Transverse colon (tissue), 4 donors: Measurements from ENCODE around the gene KRT72. TPM values are rescaled to one million over a fixed set of nuclear protein-coding genes. Genes with fewer than 3 reads are reported as not detected.

Experiments
- DNase-seq: peaks from one replicate; pipeline ENCODE4 v3.0.0-alpha.2; 2019
- H3K27ac ChIP-seq, 4 donors: fragments of 200-600 bp; sonication (generic); 2 replicates each; pipeline ENCODE4 v1.5.1; 2016 to 2018; ENCODE audit warnings: inconsistent platforms in 4 of 4
- H3K27me3 ChIP-seq: fragments of 200-600 bp; sonication (generic); 2 replicates; pipeline ENCODE4 v1.5.1; 2017; ENCODE audit warnings: inconsistent platforms
- H3K36me3 ChIP-seq, 4 donors: fragments of 200-600 bp; sonication (generic); 2 replicates each; pipeline ENCODE4 v1.5.1; 2017 to 2019; ENCODE audit warnings: inconsistent platforms in 4 of 4
- H3K4me1 ChIP-seq, 4 donors: fragments of 200-600 bp; sonication (generic); 2 replicates each; pipeline ENCODE4 v1.5.1; 2017 to 2020; ENCODE audit warnings: inconsistent platforms in 4 of 4
- H3K4me3 ChIP-seq, 4 donors: fragments of 200-600 bp; sonication (generic); 1 replicate in 1 of 4; 2 replicates in 3 of 4; pipeline versions ENCODE4 v1.5.1 to v1.6.1; 2017 to 2019; ENCODE audit warnings: inconsistent platforms in 4 of 4
- H3K9me3 ChIP-seq, 2 donors: fragments of 200-600 bp; sonication (generic); 2 replicates each; pipeline ENCODE4 v1.5.1; 2017 to 2019; ENCODE audit warnings: inconsistent platforms in 2 of 2
- CTCF ChIP-seq, 5 experiments: fragments of 200-600 bp in 3 of 5; fragments of 450-650 bp in 2 of 5; sonication (generic) in 3 of 5; IDR thresholded peaks; 1 replicate in 2 of 5; 2 replicates in 3 of 5; pipeline ENCODE4 v1.5.1; 2016 to 2017; ENCODE audit warnings: antibody characterized with exemption in 5 of 5, inconsistent platforms in 3 of 5, mild to moderate bottlenecking in 2 of 5, moderate library complexity in 1 of 5
- EP300 ChIP-seq: sonication (generic); formaldehyde crosslinking; IDR thresholded peaks from one replicate; pipeline ENCODE4 v1.6.1; 2017; ENCODE audit warnings: antibody characterized with exemption, low read depth
- POLR2A ChIP-seq: fragments of 450-650 bp; IDR thresholded peaks from one replicate; pipeline ENCODE4 v1.6.1; 2016; ENCODE audit warnings: antibody characterized with exemption, mild to moderate bottlenecking, moderate library complexity
- POLR2AphosphoS5 ChIP-seq, 3 donors: sonication (generic); formaldehyde crosslinking; IDR thresholded peaks; one replicate each; pipeline ENCODE4 v1.6.1; 2016; ENCODE audit warnings: antibody characterized with exemption in 3 of 3
- WGBS, 2 donors: methylation state at CpG; one replicate each; pipeline ENCODE4 v1.1.5; 2018; ENCODE audit warnings: low coverage in 1 of 2; 5-methylcytosine and 5-hydroxymethylcytosine counted together
- in situ Hi-C, 4 donors: fragments of 200-750 bp; cut with MboI; loops; one replicate each; pipeline versions ENCODE4 v1.15.0 to v1.15.1; 2017; ENCODE audit warnings: low sequenced_read_pairs in 3 of 4, low pct_ligation_motif_present in 1 of 4, low pct_unique_long_range_greater_than_20kb in 1 of 4
- intact Hi-C: fragments of 100-400 bp; cut with DNase I; formaldehyde crosslinking; loops from one replicate; pipeline ENCODE4 v1.15.1; 2023; ENCODE audit warnings: low total_unique reads
- total RNA-seq, 4 donors: library from RNA; depleted of rRNA; stranded (reverse); fragments of >200 nt; gene quantifications; one replicate each; pipeline ENCODE4 v1.1.0, GENCODE V29; 2016

Gene KRT72
- total RNA-seq, 4 donors from 2014 or later, result not detected

- H3K4me3 ChIP-seq, result no peak overlapping the region
- no peaks in the 10 kb centered on the region for H3K36me3 ChIP-seq
- H3K9me3 ChIP-seq, result no peaks in the 10 kb centered on the region
Measured at GRCh38 chr12:52618866-52619265, 17.6 kb upstream of the KRT72 start.

GRCh38 chr12:52618216-52618615 is 17.0 kb upstream of the KRT72 start, which contains the start of gene KRT73:
Gene KRT73, minus strand, starts transcription at chr12:52618559. Its CDS starts 35 bp downstream, at chr12:52618524.
- no peaks in the 10 kb centered on the region for H3K36me3 ChIP-seq
- H3K9me3 ChIP-seq, result no peaks in the 10 kb centered on the region
- intact Hi-C loops (no loop called here), in situ Hi-C loops (no loop called here)
- no peak for DNase-seq
- H3K4me1 ChIP-seq, result no peaks in the 10 kb centered on the region
- no peak within 1 kb of the TSS for H3K4me3 ChIP-seq
- no peaks in the 10 kb centered on the region for H3K27me3 ChIP-seq
- TF ChIP-seq EP300 (no peak), POLR2A (no peak), POLR2AphosphoS5 (IDR thresholded peaks at IDR 0.05) (no peak), CTCF (IDR thresholded peaks at IDR 0.05) (no peak)
- WGBS, 2 donors, result 85% methylated on average over 12 of the region's 14 CpGs; no CpG with 5 or more reads in 1 of the 2 donors
- no peak within 1 kb of the TSS for H3K27ac ChIP-seq

More at GRCh38 chr12:52618866-52619265, 17.6 kb upstream of the KRT72 start:
- TF ChIP-seq EP300 (no peak), POLR2AphosphoS5 (IDR thresholded peaks at IDR 0.05) (no peak), CTCF (IDR thresholded peaks at IDR 0.05) (no peak), POLR2A (no peak)
- no peak overlapping the region for H3K27ac ChIP-seq
- in situ Hi-C loops, result no loop called here
- no peak for DNase-seq
- no peaks in the 10 kb centered on the region for H3K4me1 ChIP-seq
- WGBS, 2 donors, result 59 to 67% methylated on average over 2 of the region's 2 CpGs
- intact Hi-C loops, result no loop called here
- H3K27me3 ChIP-seq, result no peaks in the 10 kb centered on the region

- H3K9me3 ChIP-seq, result no peaks in the 10 kb centered on the region
- 87% methylated on average over 6 of the region's 7 CpGs; no CpG with 5 or more reads in 1 of the 2 donors for WGBS, 2 donors
- no peak for DNase-seq
- no peaks in the 10 kb centered on the region for H3K27me3 ChIP-seq
- TF ChIP-seq EP300 (no peak), CTCF (IDR thresholded peaks at IDR 0.05) (no peak), POLR2A (no peak), POLR2AphosphoS5 (IDR thresholded peaks at IDR 0.05) (no peak)
- intact Hi-C loops, result no loop called here
- H3K4me3 ChIP-seq, result no peak overlapping the region
- in situ Hi-C loops, result no loop called here
- H3K27ac ChIP-seq, result no peak overlapping the region
- no peaks in the 10 kb centered on the region for H3K36me3 ChIP-seq
- H3K4me1 ChIP-seq, result no peaks in the 10 kb centered on the region
Measured at GRCh38 chr12:52617403-52617785, 16.1 kb upstream of the KRT72 start.

GRCh38 chr12:52616680-52617402 is 15.6 kb upstream of the KRT72 start:
- Histone ChIP-seq H3K4me1 (no peaks in the 10 kb centered on the region), H3K36me3 (no peaks in the 10 kb centered on the region), H3K4me3 (no peak overlapping the region), H3K27ac (no peak overlapping the region), H3K27me3 (no peaks in the 10 kb centered on the region), H3K9me3 (no peaks in the 10 kb centered on the region)
- intact Hi-C loops (no loop called here), in situ Hi-C loops (no loop called here)
- WGBS, 2 donors, result 62 to 73% methylated on average over 3 to 10 of the region's 10 CpGs
- no peak for TF ChIP-seq POLR2AphosphoS5 (IDR thresholded peaks at IDR 0.05)
- TF ChIP-seq CTCF (IDR thresholded peaks at IDR 0.05), result no peak
- no peak for TF ChIP-seq POLR2A
- TF ChIP-seq EP300, result no peak
- DNase-seq, result no peak
